ENCODE data around the gene SLC26A5. TPM values are rescaled to one million over a fixed set of nuclear protein-coding genes. Genes with fewer than 3 reads are reported as not detected.

The SLC26A5 gene
- total and polyA plus RNA-seq, 2 of the 8 experiments (the other 6 are each of a cell fraction or from before 2014, with no cell fraction given) = 0.09 to 0.24 TPM

DNA sequence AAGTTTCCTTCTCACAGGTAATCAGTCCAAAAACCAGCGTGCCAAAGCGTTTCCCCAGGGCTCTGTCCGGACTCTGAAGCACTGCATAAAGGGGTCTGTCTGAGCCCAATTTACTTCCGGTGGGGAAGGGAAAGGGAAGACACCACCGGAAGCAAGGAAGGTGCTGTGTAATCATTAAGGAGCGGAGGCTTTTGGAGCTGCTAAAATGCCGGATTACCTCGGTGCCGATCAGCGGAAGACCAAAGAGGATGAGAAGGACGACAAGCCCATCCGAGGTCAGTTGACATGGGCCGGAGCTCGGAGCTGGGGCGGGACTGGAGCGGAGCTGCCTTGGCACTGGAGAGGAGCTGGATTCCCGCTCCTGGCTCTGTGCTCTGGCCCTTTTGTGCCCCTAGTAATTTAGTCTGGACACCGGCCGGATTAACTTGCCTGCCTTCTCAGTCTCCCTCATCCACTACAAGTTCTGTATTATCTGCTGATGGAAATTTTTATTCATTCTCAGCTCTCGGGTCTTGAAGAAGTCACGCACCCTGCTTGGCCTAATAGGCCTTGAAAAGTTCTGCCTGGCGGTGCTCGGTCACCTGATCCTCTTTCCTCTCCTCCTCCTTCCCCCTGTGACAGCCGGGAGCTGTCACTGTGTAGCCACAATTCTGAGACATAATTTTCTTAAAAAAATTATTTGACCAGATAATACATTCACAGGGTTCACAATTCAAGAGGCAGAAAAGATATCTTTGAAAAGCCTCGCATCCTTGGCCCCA, 98.3 kb downstream of the SLC26A5 start, which contains the start of gene PSMC2 (continued):
- TF ChIP-seq JUN (IDR thresholded peaks at IDR 0.05; ENCODE audit: low read depth, low read length) (no peak), FOSL1 (IDR thresholded peaks at IDR 0.05; ENCODE audit: insufficient read depth, low read depth, low read length) (no peak), YY1 (IDR thresholded peaks at IDR 0.05; ENCODE audit: low read depth, low read length) (peak; percentile 77), ATF2 (IDR thresholded peaks at IDR 0.05; ENCODE audit: low read length) (no peak), TCF12 (IDR thresholded peaks at IDR 0.05; ENCODE audit: low read depth, low read length) (no peak), PHF8 (conservative IDR thresholded peaks at IDR 0.05; ENCODE audit: low read depth, low read length) (peak; percentile 83), POLR2A (IDR thresholded peaks at IDR 0.05; ENCODE audit: control extremely low read depth in 1 of 2, low read depth in 2 of 2, low read length in 2 of 2) (peak; percentile 44 to 88), CREB1 (IDR thresholded peaks at IDR 0.05) (no peak), CBX5 (IDR thresholded peaks at IDR 0.05; ENCODE audit: low read depth, low read length) (no peak), BRCA1 (IDR thresholded peaks at IDR 0.05; ENCODE audit: low read depth, low read length) (no peak), GABPA (IDR thresholded peaks at IDR 0.05; ENCODE audit: borderline replicate concordance, insufficient read depth, low read length) (peak; percentile 99), RNF2 (IDR thresholded peaks at IDR 0.05; ENCODE audit: borderline replicate concordance, low read depth, low read length, missing control alignments, poor library complexity, severe bottlenecking) (no peak), CHD1 (IDR thresholded peaks at IDR 0.05; ENCODE audit: low read depth, low read length) (no peak), BACH1 (IDR thresholded peaks at IDR 0.05; ENCODE audit: low read length) (peak; percentile 83), RAD21 (IDR thresholded peaks at IDR 0.05 in 1 of 2, conservative IDR thresholded peaks at IDR 0.05 in 1 of 2; ENCODE audit: low read depth in 2 of 2, low read length in 2 of 2) (no peak), USF2 (IDR thresholded peaks at IDR 0.05; ENCODE audit: low read length) (no peak), SP2 (IDR thresholded peaks at IDR 0.05; ENCODE audit: low read length) (no peak), EZH2 (IDR thresholded peaks at IDR 0.05; ENCODE audit: low read depth, low read length, severe bottlenecking) (no peak), TAF7 (optimal IDR thresholded peaks at IDR 0.05; ENCODE audit: borderline replicate concordance, low read depth, low read length) (peak; percentile 83), RFX5 (IDR thresholded peaks at IDR 0.05; ENCODE audit: borderline replicate concordance, low read depth, low read length) (no peak), SRF (IDR thresholded peaks at IDR 0.05; ENCODE audit: low read depth, low read length) (no peak)
- TF ChIP-seq, protein P1, sequence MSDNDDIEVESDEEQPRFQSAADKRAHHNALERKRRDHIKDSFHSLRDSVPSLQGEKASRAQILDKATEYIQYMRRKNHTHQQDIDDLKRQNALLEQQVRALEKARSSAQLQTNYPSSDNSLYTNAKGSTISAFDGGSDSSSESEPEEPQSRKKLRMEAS (IDR thresholded peaks at IDR 0.05) = no peak
